Cardiac fibroblast (primary cell): Measurements from ENCODE around the gene DHX30.
A peak's percentile ranks its signal among the peaks of the same experiment; 100 is the strongest.

ENCODE experiments used
- DNase-seq, 2 donors: peaks; one replicate each; pipeline versions ENCODE4 v3.0.0 to v3.0.0-alpha.2; 2010; ENCODE audit warnings: low read depth in 2 of 2
- H3K4me3 ChIP-seq, 2 donors: replicated peaks in 1 of 2; 1 replicate in 1 of 2; 2 replicates in 1 of 2; pipeline ENCODE4 v1.5.1; 2011; ENCODE audit warnings: low read depth in 2 of 2, low read length in 2 of 2, mild to moderate bottlenecking in 2 of 2, moderate library complexity in 1 of 2
- CTCF ChIP-seq: IDR thresholded peaks from one replicate; pipeline ENCODE4 v1.5.1; 2011; ENCODE audit warnings: low read depth, mild to moderate bottlenecking, low read length, inconsistent platforms

The DHX30 gene

GRCh38 chr3:47863391-47864128, 60.6 kb downstream of the DHX30 start:
- H3K4me3 ChIP-seq, result no peak overlapping the region
- no peak for DNase-seq
- no peak for TF ChIP-seq CTCF

- peak in 1 of 2 donors; percentile 28 for DNase-seq
- H3K4me3 ChIP-seq, result no peak overlapping the region
- TF ChIP-seq CTCF, result no peak
These were observed 62.3 kb downstream of the DHX30 start for GRCh38 chr3:47865192-47865591.

GRCh38 chr3:47867451-47868044, 64.6 kb downstream of the DHX30 start:
- no peak overlapping the region for H3K4me3 ChIP-seq
- TF ChIP-seq CTCF, result no peak
- DNase-seq, result no peak

GRCh38 chr3:47868306-47868705, 65.4 kb downstream of the DHX30 start:
- TF ChIP-seq CTCF, result no peak
- DNase-seq, result no peak
- H3K4me3 ChIP-seq, result no peak overlapping the region

- TF ChIP-seq CTCF, result no peak
- H3K4me3 ChIP-seq, result no peak overlapping the region
- DNase-seq, result no peak
These were observed 67.2 kb downstream of the DHX30 start for GRCh38 chr3:47870156-47870555.

- TF ChIP-seq CTCF, result no peak
- DNase-seq, result no peak
- no peak overlapping the region for H3K4me3 ChIP-seq
These were observed 67.8 kb downstream of the DHX30 start for GRCh38 chr3:47870702-47871260.

GRCh38 chr3:47871389-47871788, 68.5 kb downstream of the DHX30 start:
- no peak for TF ChIP-seq CTCF
- H3K4me3 ChIP-seq, result no peak overlapping the region
- no peak for DNase-seq
